ENCODE measurements around the gene MCCD1.

The MCCD1 gene

GRCh38 chr6:31579119-31579505, 50.4 kb downstream of the MCCD1 start:
- no peak for TF ChIP-seq CTCF (IDR thresholded peaks at IDR 0.05; ENCODE audit: low read depth, low read length)
- H3K4me3 ChIP-seq (ENCODE audit: low read depth, low read length), result no peak overlapping the region
